H4 (cell line): ENCODE results near the gene YLPM1. TPM values are rescaled to one million over a fixed set of nuclear protein-coding genes. Genes with fewer than 3 reads are reported as not detected.

Experiments used
- DNase-seq: peaks from one replicate; pipeline ENCODE4 v3.0.0-alpha.2; 2015; ENCODE audit warnings: low spot score
- total RNA-seq: library from RNA; depleted of rRNA; stranded (reverse); fragments of >200 nt; shearing (Covaris generic); gene quantifications from 2 replicates; pipeline ENCODE4 v1.2.3, GENCODE V29; 2014

The YLPM1 gene
- total RNA-seq, 1 experiment from 2014 or later: 15.6 TPM

DNA sequence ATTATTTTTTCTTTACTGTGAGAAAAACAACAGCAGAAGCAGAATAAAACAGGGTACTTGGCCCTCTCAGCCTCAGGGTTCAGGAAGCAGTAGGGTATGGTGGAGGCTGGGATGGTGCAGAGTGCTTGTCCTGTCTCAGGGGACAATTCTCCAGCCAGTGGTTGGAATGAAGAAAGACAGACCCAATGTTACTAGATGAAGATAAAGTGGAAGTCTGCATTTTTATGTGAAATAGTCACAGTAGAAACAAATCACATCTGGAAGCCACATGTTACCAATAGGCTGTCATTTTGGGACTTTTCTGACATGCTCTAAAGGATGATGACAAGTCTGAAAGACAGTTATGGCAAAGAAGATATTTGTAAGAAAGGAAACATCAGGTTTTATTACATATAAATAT lies 80.5 kb downstream of the YLPM1 start:
- no peak for DNase-seq

DNA sequence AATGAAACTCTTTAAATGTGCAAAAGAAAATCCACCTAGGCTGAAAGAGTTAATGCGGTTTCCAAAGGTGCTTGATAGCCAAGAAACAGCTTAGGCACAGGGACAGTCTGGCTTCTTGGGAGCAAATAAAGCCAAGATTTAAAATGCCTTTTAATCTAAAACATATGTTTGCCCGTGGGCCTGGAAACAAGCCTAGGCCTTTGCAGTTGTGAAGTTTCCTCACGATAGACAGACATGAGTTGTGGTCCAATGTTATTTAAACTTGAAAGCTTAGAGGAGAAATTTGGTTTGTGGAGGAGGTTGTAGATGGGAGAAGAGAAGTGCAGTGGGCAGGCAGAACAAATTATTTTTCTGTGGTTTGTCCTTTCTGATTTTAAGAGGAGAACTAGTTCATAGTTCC lies 83.1 kb downstream of the YLPM1 start:
- no peak for DNase-seq

DNA sequence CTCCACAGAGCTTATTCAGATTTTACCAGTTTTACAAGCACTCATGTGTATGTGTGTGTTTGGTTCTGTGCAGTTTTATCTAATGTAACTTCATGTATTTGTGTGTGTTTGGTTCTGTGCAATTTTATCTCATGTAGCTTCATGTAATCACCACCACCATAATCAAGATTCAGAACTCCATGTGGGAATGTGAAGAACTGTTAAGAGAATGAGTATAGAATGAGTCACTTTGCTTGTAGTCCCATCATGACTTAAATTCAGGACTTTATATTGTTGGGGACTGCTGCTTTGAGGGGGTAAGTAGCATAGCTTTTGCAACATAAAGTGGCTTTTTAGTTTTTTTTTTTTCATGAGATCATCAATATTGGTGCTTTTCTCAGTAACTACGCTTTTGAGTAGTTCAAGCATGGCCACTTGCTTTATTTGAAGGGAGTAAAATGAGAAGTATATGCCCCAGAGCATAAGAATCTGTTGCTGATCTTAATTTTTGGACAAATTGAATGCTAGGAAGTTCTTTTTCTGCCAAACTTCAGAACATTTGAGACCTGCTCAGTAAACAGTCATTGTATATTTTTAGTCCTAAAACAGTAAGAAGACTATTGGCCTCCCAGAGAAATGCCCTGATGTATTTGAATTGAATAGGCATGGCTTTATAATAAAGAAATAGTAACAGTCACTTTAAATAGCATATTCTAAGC lies 84.0 kb downstream of the YLPM1 start:
- DNase-seq: no peak

DNA sequence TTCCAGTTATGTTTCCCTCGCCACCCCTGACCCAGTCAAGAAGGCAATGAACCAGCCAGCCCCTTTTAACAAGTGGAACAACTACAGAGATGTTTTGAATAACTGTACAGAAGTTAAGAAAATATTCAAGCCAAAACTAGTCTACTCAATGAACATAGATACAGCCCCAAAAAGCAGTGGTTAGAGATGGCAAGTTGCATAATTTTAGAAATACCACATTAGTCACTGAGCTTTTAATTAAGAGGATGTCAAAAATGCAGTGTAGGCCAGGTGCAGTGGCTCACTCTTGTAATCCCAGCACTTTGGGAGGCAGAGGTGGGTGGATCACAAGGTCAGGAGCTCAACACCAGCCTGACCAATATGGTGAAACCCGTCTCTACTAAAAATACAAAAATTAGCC lies 85.7 kb downstream of the YLPM1 start:
- DNase-seq: no peak

DNA sequence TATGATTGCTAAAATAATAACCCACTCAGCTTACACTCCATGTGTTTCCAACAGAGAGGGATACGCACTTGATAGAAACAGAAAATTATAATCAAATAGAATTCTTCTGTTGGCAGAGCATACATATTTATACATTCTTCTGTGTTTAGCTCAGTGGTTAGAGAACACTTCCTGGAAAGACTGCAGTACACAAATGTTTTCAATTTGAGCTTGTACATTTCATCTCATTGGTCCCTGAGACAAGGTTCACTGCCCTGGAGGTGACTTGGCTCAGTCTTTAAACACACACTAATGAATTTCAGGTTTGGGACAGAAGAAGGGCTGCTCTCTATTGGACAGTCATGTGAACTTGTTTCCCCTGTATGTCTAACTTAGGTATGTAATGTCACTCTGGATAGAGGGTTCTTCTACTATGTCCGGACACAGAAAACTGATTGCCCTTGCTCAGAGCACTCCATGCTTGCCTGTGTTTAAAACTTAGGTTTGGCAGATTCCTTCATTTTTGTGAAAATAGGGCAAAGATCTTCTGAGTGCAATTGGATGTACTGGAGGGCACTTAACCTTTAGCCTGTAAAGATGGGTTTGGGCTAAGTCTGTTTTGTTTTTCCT lies 89.9 kb downstream of the YLPM1 start:
- peak; percentile 13 for DNase-seq

DNA sequence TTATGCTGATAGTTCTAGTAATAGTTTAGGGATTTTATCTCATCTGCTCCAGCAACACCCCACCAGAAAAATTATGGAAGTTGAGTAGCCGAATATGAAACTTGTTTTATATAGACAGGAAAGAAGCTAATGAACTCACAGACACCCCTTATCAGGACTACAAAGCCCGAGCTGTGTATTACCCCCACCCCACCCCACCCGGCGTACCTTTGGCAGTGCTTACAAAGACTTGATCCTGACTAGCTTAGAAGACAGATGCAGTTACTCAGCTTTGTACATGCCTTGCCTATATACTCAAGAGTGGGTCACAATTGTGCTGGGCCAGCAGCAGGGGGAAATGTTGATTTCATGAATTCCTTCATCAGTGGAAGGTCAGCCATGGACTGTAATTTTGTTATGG lies 90.5 kb downstream of the YLPM1 start:
- no peak for DNase-seq

DNA sequence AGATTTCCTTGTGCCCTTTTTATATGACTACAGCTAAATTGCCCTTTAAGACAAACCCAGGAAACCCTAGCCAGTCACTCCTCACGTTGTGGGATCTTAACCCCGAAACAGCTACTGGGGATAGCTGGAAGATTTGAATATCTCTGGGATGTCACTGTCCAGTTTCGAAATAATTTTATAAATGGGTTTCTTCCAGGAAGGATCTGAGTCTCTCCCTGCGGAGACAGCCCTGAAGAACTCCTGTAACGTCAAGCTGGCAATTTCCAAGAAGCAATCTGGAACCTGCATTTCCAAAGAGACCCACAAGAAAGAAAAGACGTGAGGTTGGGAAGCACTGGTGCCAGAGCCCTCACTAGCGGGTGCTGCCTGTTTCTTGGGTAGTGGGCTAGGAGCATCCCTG lies 91.9 kb downstream of the YLPM1 start:
- no peak for DNase-seq

DNA sequence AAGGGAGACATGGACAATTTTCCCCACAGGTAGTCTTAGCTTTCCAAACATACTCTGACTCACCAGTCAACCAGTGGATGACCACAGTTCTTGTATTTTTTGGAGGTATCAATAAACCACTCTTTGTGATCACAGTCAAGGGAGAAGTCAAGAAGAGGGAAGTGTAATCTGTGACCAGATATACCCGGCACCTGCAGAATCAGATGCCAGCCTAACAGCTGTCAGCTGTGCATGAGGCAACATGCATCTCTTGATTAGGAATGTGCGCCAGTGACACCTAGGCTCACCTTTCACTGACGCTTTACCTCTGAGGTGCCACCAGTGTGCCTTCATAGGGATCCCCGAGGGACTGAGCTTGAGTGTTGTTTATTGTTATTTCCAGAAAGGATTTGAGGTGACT lies 92.8 kb downstream of the YLPM1 start:
- no peak for DNase-seq

DNA sequence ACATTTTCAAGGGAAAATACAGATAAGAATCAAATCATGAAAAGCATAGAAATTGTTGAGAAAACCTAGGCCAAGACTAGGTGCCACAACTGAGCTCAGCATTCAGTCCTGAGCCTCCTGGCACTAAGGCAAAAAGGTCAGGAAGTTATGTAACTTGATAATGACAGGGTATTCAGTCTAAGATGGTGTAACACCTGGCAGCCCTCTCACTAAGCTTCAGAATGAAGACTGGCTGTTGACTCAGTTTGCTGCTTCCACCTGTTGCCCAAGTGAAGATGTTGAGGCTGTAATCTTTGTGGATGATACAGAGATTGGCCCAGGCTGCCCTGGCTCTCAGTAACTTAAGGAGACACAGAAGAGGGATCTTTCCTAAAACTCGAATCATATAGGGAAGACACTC lies 93.2 kb downstream of the YLPM1 start:
- no peak for DNase-seq

DNA sequence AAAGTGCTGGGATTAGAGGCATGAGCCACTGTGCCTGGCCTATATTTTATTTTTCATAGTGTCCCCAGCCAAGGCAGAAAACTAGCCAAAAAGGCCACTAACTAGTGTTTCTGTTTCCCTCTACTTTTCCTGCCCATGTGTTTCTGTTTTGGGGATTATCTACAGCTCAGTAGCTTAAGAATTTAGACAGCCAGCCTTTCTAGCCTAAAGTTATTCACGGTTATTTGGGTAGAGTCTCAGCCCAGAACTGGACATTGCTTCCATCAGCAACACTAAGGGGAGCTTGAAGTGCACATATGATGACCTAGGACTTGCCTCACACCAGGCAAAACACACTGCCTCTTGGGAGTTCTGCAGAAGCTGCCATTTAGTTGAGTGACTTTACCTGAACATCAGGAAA lies 94.9 kb downstream of the YLPM1 start:
- no peak for DNase-seq

DNA sequence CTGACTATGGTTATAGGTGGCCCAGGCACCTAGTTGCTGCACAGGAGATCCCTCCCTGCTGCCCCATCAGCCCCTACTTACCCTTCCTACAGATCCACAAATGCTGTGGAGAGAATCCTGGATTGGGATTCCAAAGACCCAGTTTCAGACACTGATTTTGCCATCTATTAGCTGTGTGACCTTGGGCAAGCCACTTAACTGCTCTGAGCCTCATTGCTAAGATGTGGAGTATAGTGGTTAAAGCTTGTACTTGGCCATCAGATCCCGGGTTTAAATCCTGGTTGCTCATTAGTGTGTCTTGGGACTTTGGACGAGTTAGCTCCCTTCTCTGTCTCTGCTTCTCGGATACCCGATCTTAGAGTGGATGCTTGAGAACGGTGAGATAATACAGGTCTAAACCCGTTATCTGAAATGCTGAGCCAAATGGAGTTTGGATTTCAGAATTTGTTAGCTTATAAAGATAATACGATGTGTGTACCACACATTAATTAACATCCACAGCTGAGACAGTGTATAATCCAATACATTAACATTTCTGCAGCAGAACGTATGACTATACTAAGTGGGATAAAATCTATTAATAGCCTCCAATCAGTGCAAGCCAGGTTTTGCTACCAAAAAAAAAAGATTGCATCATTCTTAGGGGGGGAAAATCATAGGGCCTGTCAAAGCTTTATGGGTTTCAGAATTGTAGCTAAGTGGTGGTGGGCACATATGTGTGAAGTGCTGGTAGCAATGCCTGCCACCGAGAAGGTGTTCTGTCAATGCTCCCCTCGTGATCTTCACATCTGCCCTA lies 96.8 kb downstream of the YLPM1 start:
- DNase-seq: no peak

DNA sequence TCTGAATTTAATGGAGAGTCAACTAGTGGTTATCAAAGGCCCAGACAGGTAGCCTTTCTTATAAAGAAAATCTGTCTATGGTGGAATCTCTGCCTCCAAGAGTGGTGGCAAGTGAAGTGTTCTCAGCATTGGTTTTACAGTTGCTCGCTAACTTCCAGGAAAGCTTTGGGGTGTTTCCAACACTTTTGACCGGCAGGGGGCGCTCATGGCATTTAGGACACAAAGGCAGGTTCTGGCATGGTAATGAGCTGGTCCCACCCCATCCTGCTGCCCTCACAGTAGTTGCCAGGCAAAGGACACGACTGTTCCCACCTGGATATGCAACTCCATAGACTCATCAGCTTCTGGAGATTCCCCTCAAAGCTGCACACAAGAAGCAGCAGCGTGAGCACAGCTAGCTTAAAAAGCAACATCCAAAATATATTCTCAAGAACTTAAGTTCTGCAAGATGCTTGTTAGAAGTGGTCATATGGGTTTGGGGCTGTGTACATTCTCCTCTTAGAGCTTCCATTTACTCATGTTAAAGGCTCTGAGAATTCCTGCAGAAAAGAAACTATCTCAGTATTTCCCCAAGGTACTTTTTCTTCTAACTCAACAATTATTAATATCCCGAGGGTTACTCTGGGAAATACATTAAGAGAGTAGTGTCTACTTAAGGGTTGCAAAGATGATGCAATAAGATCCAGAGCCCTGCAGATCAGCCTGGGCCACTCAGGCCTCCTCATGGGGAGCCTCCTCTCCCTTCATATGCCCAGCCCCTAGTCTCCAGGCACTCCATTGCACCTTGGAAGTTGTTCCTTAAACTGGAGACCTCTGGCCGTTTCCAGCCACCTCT lies 98.0 kb downstream of the YLPM1 start:
- peak; percentile 66 for DNase-seq

DNA sequence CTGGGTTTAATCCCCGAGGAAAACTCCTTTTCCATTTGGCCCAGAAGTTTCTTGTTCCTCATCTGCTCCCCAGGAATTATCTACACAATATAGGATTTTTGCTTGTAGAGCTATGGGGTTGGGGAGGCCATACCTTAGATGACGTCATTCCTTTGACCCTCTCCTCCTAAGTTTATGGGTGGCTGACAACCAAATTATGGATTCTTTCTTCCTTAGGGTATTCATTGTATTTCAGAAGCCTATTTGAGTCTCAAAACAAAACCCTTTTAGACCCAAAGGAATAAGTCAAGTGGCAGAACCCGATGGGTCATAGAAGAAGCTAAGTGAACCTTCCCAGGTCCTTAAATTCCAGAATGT lies 98.6 kb downstream of the YLPM1 start:
- DNase-seq: no peak

DNA sequence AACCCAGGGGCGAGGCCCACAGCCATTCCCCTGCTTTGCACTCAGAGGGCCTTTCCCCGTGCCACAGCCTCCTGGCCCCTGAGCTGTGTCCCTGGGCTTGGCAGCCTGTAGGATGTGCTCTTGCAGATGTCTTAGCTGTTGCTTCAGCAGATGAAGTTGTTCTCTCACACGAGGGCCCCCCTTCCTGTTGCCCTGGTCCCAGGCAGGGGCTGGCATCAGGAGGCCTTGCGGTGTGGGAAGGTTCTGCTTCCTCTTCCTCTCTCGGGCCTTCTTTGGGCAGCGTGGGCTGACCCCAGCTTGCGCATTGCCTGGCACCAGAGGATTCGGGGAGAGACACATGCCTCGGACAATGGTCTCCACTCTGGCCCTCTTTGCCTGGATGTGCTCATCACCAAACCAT lies 100.2 kb downstream of the YLPM1 start:
- no peak for DNase-seq

DNA sequence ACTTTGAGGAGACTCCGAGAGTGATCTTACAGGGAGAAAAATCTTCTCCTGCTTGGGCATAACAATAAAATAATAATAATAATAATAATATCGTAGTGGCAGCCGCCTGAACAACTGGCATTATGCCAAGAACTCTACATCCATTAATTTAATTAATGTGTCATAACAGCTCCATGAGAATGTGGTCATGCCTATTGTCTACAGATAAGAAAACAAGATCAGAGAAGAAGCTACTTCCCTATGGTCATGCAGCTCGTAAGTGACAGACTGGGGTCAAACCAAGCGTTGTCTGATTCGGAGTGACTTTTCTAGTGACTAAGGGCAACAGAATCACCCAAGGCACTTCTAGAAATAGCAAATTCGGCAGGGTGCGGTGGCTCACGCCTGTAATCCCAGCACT lies 101.1 kb downstream of the YLPM1 start:
- DNase-seq: no peak

DNA sequence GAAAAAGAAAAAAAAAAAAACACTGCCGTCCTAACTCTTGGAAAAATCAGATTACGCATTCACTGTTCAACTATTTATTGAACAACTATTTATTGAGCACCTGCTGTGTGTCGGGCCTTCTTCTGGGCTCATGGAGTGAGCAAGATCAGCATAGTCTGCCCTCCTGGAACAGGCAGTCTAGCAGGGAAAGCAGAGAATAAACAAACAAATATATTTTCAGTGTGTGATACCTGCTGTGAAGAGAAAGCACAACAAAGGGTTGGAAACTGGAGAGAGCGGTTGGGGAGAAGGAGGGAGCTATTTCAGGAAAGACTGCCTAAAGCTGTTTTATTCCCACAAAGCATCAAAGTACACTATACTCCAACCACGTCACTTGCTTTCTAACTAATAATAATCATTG lies 102.0 kb downstream of the YLPM1 start:
- DNase-seq: no peak

DNA sequence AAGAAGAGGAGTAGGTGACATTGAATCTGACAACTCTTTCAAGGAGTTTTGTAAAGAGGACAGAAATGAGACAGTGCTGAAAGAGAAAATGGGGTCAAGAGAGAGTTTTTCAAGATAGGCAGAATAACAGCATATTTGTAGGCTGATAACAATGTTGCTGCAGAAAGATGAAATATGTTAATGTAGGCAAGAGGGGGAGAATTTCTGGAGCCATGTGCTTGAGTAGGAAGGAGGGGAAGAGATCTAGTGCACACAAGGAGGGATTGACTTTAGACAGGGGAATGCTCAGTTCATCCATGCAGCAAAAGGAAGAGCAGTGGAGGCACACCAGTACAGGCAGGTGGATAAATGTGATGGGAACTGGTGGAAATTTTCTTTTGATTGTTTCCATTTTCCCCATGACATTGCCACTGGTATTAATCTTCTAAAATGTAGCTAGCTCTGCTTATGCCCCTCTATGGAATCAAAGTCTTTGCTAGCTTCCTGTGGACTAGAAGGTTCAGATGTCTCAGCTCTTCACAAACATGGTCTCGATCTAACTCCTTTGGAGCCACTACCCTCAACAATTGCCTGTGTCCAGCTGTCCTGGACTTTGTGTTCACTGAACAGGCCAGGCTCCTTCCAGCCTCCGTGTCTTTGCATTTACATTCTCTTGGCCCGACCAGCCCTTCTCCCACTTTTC lies 103.7 kb downstream of the YLPM1 start:
- DNase-seq: no peak

DNA sequence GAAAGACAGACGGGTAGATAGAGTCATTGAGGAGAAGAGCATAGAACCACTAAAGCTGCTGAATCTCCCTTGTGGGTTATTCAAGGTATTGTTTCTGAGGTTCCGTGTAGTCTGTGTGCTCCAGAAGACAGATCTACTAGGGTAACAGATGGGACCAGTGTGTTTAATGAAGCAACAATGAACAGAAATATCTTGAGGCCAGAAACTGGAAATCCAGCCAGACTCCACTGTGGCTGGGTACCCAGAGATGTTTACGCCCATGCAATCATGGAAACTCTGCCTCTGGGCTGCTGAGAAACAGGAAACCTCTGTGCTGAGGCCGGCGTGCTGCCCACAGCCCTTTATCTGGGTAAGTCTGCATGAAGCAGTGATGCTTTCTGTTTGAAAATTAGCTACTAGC lies 104.6 kb downstream of the YLPM1 start:
- no peak for DNase-seq

DNA sequence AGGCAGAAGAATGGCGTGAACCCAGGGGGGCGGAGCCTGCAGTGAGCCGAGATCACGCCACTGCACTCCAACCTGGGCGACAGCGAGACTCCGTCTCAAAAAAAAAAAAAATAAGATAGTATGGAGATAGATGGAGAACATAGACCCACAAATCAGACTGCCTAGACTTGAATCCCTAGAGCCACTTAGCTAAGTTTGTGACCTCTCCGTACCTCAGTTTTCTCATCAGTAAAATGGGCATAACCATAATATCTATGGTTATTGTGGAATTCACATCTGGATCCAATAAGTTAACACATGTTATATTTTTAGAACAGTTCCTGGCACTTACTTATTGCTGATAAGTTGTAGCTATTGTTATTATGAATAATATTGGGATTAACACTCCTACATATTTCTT lies 105.6 kb downstream of the YLPM1 start:
- no peak for DNase-seq

DNA sequence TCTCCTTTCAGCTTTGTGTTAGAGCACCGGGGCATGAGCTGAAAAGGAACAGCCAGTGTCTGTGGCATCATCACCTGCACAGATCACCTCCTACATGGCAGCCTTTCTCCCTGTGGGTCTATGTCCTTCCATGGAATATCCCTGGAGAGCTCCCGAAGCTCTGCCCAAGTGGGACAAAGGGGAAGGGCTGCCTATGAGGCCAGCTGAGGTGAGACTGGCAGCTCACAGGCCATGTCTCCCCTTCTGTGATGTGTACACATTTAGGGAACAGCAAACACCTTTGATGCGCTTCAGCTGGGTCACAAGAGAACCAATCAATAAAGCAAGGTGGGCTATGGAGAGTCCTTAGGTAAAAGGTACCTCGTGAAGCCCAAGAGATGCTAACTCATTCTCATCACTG lies 108.7 kb downstream of the YLPM1 start:
- DNase-seq: no peak

DNA sequence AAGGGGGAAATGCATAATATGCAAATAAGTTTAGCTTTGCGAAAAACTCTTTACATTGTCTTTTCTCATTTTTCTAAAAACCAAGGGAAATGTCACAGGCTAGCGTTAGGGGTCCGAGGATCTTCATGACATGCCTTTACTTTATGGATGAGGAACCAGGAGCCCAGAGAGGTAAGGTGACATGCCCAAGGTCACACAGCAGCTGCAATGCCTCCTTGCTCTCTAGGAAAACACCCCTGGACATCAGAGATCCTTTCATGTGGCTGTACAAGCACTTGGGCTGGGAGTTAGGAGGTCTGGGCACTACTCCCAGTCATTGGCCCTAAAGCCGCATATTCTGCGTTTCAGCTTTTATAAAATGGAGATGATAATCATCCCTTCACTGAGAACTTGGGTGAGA lies 112.1 kb downstream of the YLPM1 start:
- no peak for DNase-seq
